Frontal cortex (tissue), 4 donors: ENCODE measurements around the gene PTH1R. TPM values are rescaled to one million over a fixed set of nuclear protein-coding genes. Genes with fewer than 3 reads are reported as not detected.

Experiments used
- DNase-seq, 2 donors: peaks; one replicate each; pipeline ENCODE4 v3.0.0; 2012; ENCODE audit warnings: low spot score in 2 of 2
- FAIRE-seq: peaks from 2 replicates; lab custom pipeline; 2012; peaks lifted over from hg19 to GRCh38; lab: Jason Lieb, UNC
- total RNA-seq: library from RNA; depleted of rRNA; stranded (reverse); fragments of >200 nt; gene quantifications from one replicate; pipeline ENCODE4 v1.2.3, GENCODE V29; 2014
- donor health status: control.
- donor health status: control.
- donor health status: control.

The PTH1R gene
- total RNA-seq, 1 donor from 2014 or later = 2.0 TPM

GRCh38 chr3:46861605-46862368 lies 15.7 kb upstream of the PTH1R start:
- no peak for DNase-seq
- FAIRE-seq = no peak

GRCh38 chr3:46862369-46863025 lies 15.0 kb upstream of the PTH1R start:
- FAIRE-seq = no peak

GRCh38 chr3:46863261-46863782 lies 14.2 kb upstream of the PTH1R start, which contains the start of gene MYL3:
Gene MYL3 (minus strand): TSS chr3:46863444. CDS start chr3:46863390, 54 bp downstream.
- FAIRE-seq (no peak), DNase-seq (no peak)

More at GRCh38 chr3:46862369-46863025, 15.0 kb upstream of the PTH1R start:
- no peak for DNase-seq

GRCh38 chr3:46864061-46864881 lies 13.2 kb upstream of the PTH1R start:
- DNase-seq (no peak), FAIRE-seq (no peak)

- FAIRE-seq = no peak
- DNase-seq = no peak
These were observed 12.5 kb upstream of the PTH1R start for GRCh38 chr3:46865031-46865507.

DNA sequence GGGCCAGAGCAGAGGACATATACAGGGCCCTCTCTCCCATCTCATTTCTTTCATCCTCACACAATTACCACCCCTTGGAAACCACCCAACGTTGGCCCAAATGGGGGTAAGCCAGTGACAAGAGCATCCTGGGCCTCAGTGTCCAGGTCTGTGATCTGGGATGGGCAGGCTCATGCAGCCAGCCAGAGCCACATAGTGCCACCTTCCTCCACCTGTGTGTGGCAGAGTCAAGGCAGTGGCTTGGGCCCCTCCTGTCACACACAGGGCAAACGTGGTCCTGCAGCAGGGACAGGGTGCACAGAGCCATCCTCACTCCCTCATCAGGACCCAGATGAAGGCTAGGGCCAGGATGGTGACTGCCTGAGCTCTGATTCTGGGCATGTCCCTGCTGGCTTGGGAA lies 12.0 kb upstream of the PTH1R start:
- no peak for FAIRE-seq

GRCh38 chr3:46866032-46866595 lies 11.4 kb upstream of the PTH1R start:
- DNase-seq (no peak), FAIRE-seq (no peak)

More for the DNA sequence above, 12.0 kb upstream of the PTH1R start:
- DNase-seq = no peak

- FAIRE-seq (no peak), DNase-seq (peak; percentile 73 to 84)
These were observed 10.6 kb upstream of the PTH1R start for GRCh38 chr3:46866720-46867549.

GRCh38 chr3:46867550-46867898 lies 10.0 kb upstream of the PTH1R start:
- FAIRE-seq = no peak
- DNase-seq = peak; percentile 58 to 77

GRCh38 chr3:46868287-46868686 lies 9.2 kb upstream of the PTH1R start:
- no peak for FAIRE-seq

GRCh38 chr3:46868948-46869347 lies 8.6 kb upstream of the PTH1R start:
- DNase-seq (no peak), FAIRE-seq (no peak)

More at GRCh38 chr3:46868287-46868686, 9.2 kb upstream of the PTH1R start:
- DNase-seq = no peak

DNA sequence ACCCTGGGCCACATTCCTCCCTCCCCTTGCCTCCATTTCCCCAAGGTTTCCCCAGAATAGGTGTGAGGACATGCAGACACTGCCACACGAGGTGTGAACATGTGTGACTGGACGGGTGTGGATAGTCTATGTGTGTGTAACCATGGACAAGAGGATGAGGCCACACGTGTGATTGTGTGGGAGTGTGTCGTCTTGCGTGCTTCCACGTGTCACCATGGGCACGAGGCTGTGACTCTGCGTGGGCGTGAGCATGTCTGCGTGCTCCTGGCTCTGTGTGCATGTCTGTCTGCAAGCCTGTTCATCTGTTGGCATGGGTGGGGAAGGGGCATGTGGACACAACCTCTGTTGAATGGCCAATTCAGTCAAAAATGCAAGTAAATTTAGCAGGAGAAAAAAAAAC lies 8.1 kb upstream of the PTH1R start:
- no peak for DNase-seq
- no peak for FAIRE-seq

- DNase-seq (no peak), FAIRE-seq (no peak)
These were observed 6.9 kb upstream of the PTH1R start for GRCh38 chr3:46870651-46871050.

DNA sequence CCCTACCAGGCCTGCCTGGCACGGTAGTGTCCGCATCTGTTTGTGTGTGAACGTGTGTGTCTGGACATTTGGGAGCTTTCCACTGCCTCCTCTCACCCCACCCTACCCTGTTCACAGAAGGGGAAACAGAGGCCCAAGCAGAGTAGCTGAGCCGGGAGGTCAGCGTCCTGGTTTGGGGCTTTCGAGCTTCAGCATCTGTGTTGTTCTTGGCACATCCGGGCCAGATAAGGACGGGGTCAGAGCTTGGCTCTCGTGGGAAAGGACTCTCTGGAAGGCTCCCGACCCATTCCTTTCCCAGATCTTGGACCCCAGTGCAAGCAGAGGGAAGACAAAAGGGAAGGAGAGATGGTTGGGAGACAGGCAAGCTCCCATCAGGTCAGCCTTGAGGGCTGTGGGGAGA lies 6.3 kb upstream of the PTH1R start:
- FAIRE-seq = no peak
- no peak for DNase-seq

DNA sequence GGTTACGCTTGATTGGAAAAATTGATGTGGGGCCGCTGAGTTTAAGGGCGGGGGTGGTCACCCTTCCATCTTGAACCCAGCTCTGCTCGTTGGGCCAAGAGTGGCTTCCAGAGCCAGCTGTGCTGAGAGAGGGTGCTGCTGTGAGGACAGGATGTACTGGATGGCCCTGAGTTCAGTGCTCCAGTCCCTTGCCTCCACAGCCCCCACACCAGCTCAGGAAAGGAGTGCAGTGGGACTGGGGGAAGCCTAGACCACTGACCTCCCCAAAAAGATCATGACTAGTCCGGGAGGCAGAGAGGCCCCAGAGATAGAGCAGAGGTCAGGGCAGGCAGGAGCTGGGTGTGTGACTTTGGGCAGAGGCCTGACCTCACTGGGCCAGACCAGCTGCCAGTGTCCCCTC lies 4.0 kb upstream of the PTH1R start:
- no peak for FAIRE-seq
- no peak for DNase-seq

DNA sequence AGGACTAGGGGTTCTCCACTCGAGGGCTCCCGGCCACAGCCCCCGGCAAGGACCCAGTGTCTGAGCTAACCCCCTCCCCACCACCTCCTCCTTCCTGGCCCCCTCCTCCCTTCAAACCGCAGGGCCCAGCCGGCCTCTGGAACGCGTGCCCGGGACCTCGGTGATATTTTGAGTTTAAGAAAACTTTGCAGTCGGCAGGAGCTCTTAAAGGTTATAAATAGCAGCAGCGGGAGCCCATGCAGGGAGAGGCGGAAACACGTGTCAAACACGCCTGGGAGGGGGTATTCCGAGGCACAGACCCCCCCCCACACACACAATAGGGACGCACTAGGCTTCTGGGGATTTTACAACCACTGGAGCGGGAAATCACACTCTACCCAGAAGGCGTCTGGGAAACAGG lies 3.1 kb upstream of the PTH1R start:
- no peak for DNase-seq

DNA sequence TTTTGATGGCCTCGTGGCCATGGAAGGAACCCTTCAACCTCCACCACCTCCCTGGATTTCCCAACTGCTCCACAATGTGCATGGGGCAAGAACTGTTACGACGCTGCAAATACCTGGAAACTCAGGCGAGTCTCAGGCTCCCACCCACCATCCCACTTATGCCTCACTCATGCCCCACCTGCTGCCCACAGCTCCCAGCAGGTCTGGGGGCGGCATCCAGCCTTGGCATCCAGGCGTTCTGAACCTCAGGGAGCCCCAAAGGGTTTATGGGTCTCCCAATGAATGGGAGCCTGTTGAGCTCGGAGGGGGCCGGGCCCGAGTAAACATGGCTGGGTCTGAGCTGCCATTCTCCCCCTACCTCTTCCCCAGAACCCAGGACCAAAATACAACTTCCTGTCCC lies 2.0 kb upstream of the PTH1R start:
- FAIRE-seq (no peak), DNase-seq (no peak)

More for the DNA sequence above, 3.1 kb upstream of the PTH1R start:
- FAIRE-seq = no peak

DNA sequence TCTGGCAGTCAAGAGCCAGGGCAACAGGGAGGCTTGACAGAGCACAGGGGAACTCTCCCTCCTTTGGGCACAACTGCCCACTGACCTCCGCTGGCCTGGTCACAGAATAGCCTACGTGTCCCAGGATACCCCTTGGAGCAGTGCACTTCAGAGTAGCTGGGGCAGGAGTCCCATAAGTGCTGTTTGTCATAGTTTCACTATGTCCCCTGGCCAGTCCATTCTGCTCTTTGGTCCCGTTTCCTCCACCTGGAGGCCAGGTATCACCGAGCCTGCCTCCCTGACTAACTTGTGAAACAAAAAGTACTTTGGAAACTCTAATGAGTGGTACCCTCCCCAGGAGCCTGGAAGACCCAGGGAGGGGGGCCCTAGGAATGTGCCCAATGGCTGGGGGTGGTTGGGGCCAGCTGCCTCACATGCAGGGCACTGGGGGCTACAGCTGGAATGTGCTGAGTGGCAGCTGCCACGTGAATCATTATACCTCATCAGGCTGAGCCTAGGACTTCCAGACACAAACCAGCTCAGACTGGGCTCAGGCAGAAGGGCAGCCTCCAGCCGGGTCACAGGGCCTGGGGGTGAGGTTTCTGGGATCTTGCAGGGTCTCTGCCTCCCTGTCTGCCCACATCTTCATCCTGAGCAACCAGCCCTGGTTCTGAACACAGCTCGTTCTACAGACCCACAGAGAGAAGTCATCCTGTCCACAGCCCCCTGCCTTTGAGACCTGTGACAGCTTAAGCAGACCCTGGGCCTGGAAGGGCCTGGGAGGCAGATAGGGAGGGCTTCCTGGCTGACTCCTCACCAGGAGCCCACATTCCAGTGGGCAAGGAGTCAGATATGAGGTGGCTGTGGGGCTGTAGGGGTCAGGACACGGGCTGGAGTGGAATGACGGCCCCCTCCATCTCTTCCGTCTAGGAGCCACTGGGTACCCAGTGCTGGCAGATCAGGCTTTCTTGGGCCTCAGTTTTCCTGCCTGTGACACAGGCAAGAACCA lies 914 bp upstream of the PTH1R start:
- FAIRE-seq = no peak

More for the DNA sequence above, 914 bp upstream of the PTH1R start:
- no peak for DNase-seq
